Measurements from ENCODE around the gene MUC5AC. TPM values are rescaled to one million over a fixed set of nuclear protein-coding genes. Genes with fewer than 3 reads are reported as not detected.
A peak's percentile ranks its signal among the peaks of the same experiment; 100 is the strongest.
"Not testable (repeated sequence)": the region's sequence is repeated elsewhere in the genome, so short reads cannot be mapped to it uniquely, and the experiment has no call there.

MUC5AC gene
- total and polyA plus RNA-seq, 5 experiments from 2014 or later: not detected

GRCh38 chr11:1180947-1181391 is 23.2 kb downstream of the MUC5AC start:
- no peak overlapping the region for H3K4me3 Mint-ChIP-seq
- POLR2A ChIA-PET: no interaction called here
- H3K36me3 Mint-ChIP-seq: no peaks in the 10 kb centered on the region
- ATAC-seq (no peak), DNase-seq (no peak)
- H3K4me1 Mint-ChIP-seq: peaks cover 0 to 7% (median 3%) of the 10 kb centered on the region in 4 donors
- no peak overlapping the region for H3K27ac Mint-ChIP-seq
- H3K27me3 Mint-ChIP-seq: peaks cover 0 to 8% (median 0%) of the 10 kb centered on the region in 5 donors
- no peaks in the 10 kb centered on the region for H3K9me3 Mint-ChIP-seq

- Mint-ChIP-seq H3K9me3 (no peaks in the 10 kb centered on the region), H3K27ac (no peak overlapping the region), H3K4me3 (peak overlapping the region in 2 of 10 donors; percentile 30 to 35), H3K27me3 (peaks cover 0 to 8% (median 0%) of the 10 kb centered on the region in 5 donors), H3K36me3 (no peaks in the 10 kb centered on the region), H3K4me1 (peaks cover 0 to 7% (median 3%) of the 10 kb centered on the region in 4 donors)
- no peak for ATAC-seq
- POLR2A ChIA-PET: no interaction called here
- DNase-seq: no peak
Observed at GRCh38 chr11:1181420-1181819, 23.7 kb downstream of the MUC5AC start.

GRCh38 chr11:1181853-1182535 is 24.2 kb downstream of the MUC5AC start:
- Mint-ChIP-seq H3K9me3 (no peaks in the 10 kb centered on the region), H3K36me3 (no peaks in the 10 kb centered on the region), H3K27me3 (peaks cover 0 to 8% (median 0%) of the 10 kb centered on the region in 5 donors), H3K4me3 (peak overlapping the region in 4 of 10 donors; percentile 20 to 35 (median 26)), H3K4me1 (peaks cover 0 to 7% (median 3%) of the 10 kb centered on the region in 4 donors), H3K27ac (peak overlapping the region in 1 of 10 donors; percentile 18)
- DNase-seq (peak in 4 of 10 donors; percentile 16 to 47 (median 44)), ATAC-seq (peak; percentile 47 to 73)
- POLR2A ChIA-PET: no interaction called here

- H3K36me3 Mint-ChIP-seq, ATAC-seq, H3K27ac Mint-ChIP-seq, POLR2A ChIA-PET, DNase-seq, H3K4me1 Mint-ChIP-seq, H3K9me3 Mint-ChIP-seq, H3K4me3 Mint-ChIP-seq, H3K27me3 Mint-ChIP-seq: not testable (repeated sequence)
Observed at GRCh38 chr11:1184139-1184538, 26.4 kb downstream of the MUC5AC start.

GRCh38 chr11:1188451-1189130 is 30.8 kb downstream of the MUC5AC start:
- ATAC-seq, H3K4me3 Mint-ChIP-seq, H3K27ac Mint-ChIP-seq, H3K4me1 Mint-ChIP-seq, H3K27me3 Mint-ChIP-seq, H3K36me3 Mint-ChIP-seq, POLR2A ChIA-PET, H3K9me3 Mint-ChIP-seq: not testable (repeated sequence)
- peak in 1 of 10 donors; percentile 32 for DNase-seq

GRCh38 chr11:1189816-1190215 is 32.1 kb downstream of the MUC5AC start:
- H3K9me3 Mint-ChIP-seq, H3K36me3 Mint-ChIP-seq, H3K4me1 Mint-ChIP-seq, ATAC-seq, H3K4me3 Mint-ChIP-seq, POLR2A ChIA-PET, H3K27ac Mint-ChIP-seq, H3K27me3 Mint-ChIP-seq: not testable (repeated sequence)
- DNase-seq: peak in 1 of 10 donors; percentile 60

GRCh38 chr11:1191786-1192470 is 34.2 kb downstream of the MUC5AC start:
- ATAC-seq, H3K27ac Mint-ChIP-seq, H3K9me3 Mint-ChIP-seq, H3K27me3 Mint-ChIP-seq, H3K4me3 Mint-ChIP-seq, H3K36me3 Mint-ChIP-seq, H3K4me1 Mint-ChIP-seq, POLR2A ChIA-PET: not testable (repeated sequence)
- peak in 1 of 10 donors; percentile 48 for DNase-seq

GRCh38 chr11:1192741-1193325 is 35.1 kb downstream of the MUC5AC start:
- Mint-ChIP-seq H3K36me3 (no peaks in the 10 kb centered on the region), H3K4me3 (no peak overlapping the region), H3K4me1 (no peaks in the 10 kb centered on the region), H3K9me3 (no peaks in the 10 kb centered on the region), H3K27me3 (peaks cover 0 to 8% (median 7%) of the 10 kb centered on the region in 5 donors), H3K27ac (peak overlapping the region in 1 of 10 donors; percentile 49)
- POLR2A ChIA-PET: no interaction called here
- no peak for ATAC-seq
- DNase-seq: peak in 1 of 10 donors; percentile 35

- peak in 1 of 10 donors; percentile 61 for DNase-seq
- POLR2A ChIA-PET: no interaction called here
- Mint-ChIP-seq H3K4me1 (no peaks in the 10 kb centered on the region), H3K9me3 (no peaks in the 10 kb centered on the region), H3K27ac (no peak overlapping the region), H3K27me3 (peaks cover 0 to 8% (median 7%) of the 10 kb centered on the region in 5 donors), H3K36me3 (no peaks in the 10 kb centered on the region), H3K4me3 (no peak overlapping the region)
- ATAC-seq: no peak
Observed at GRCh38 chr11:1193326-1194230, 35.8 kb downstream of the MUC5AC start.

- ATAC-seq: no peak
- Mint-ChIP-seq H3K27ac (no peak overlapping the region), H3K4me3 (no peak overlapping the region), H3K36me3 (no peaks in the 10 kb centered on the region), H3K9me3 (no peaks in the 10 kb centered on the region), H3K27me3 (peaks cover 0 to 8% (median 7%) of the 10 kb centered on the region in 5 donors), H3K4me1 (no peaks in the 10 kb centered on the region)
- DNase-seq: peak in 1 of 10 donors; percentile 60
- POLR2A ChIA-PET: no interaction called here
Observed at GRCh38 chr11:1194231-1194976, 36.7 kb downstream of the MUC5AC start.

- Mint-ChIP-seq H3K27me3 (peaks cover 0 to 10% (median 7%) of the 10 kb centered on the region in 5 donors), H3K4me3 (no peak overlapping the region), H3K4me1 (no peaks in the 10 kb centered on the region), H3K9me3 (no peaks in the 10 kb centered on the region), H3K27ac (no peak overlapping the region), H3K36me3 (no peaks in the 10 kb centered on the region)
- peak in 1 of 10 donors; percentile 53 for DNase-seq
- POLR2A ChIA-PET: no interaction called here
- ATAC-seq: no peak
Observed at GRCh38 chr11:1194977-1195681, 37.4 kb downstream of the MUC5AC start.

Measured in naive thymus-derived CD8-positive, alpha-beta T cell (primary cell).